Heart left ventricle (tissue), 13 donors: ENCODE measurements around the gene GBP5.
"Not testable (repeated sequence)": the region's sequence is repeated elsewhere in the genome, so short reads cannot be mapped to it uniquely, and the experiment has no call there.

Experiments
- CTCF ChIP-seq, 12 donors: fragments of 200-600 bp; sonication (generic) in 4 of 12; IDR thresholded peaks; one replicate each; pipeline versions ENCODE4 v1.5.0 to v1.8.0; 2018 to 2022; ENCODE audit warnings: antibody characterized with exemption in 12 of 12, mild to moderate bottlenecking in 5 of 12
- POLR2A ChIP-seq, 2 donors: fragments of 450-650 bp; IDR thresholded peaks; one replicate each; pipeline ENCODE4 v1.6.1; 2017; ENCODE audit warnings: antibody characterized with exemption in 2 of 2, mild to moderate bottlenecking in 2 of 2, moderate library complexity in 2 of 2
- donor health status: ischemic (EF 13 %, LVEDD 7.1; RV severe dilation, severe dysfunction).
- donor health status: DM: no; HTN: yes; CAD: no.
- donor health status: DM: no; HTN: no; CAD: no.
- donor health status: ischemic (EF 25% LVEDD 6.9; RV normal size, moderate dysfunction).
- donor health status: ischemic (EF 25% LVEDD 5.7; RV mildly dilated, moderate dysfunction).
- donor health status: ischemic (EF 35%, LVEDD 5.7; RV mildly dilated, moderate dysfunction).
- donor health status: nonischemic (EF 11% LVEDD 7.7; RV severe dilation, severe dysfunction).
- donor health status: DM: yes; HTN: yes; CAD: no.
- donor health status: PGD.
- donor health status: ischemic (EF 29% LVEDD 5.4; RV normal size, mild dysfunction).
- donor health status: nonischemic (EF 23%, LVEDD 6.1; RV moderate dilation, normal function).

- not testable (repeated sequence) for TF ChIP-seq CTCF, POLR2A (IDR thresholded peaks at IDR 0.05)
Observed at GRCh38 chr1:89299739-89300463, 27.2 kb upstream of the GBP5 start.
